Peyer's patch (tissue), 4 donors: ENCODE results near the gene SCARF2. TPM values are rescaled to one million over a fixed set of nuclear protein-coding genes. Genes with fewer than 3 reads are reported as not detected.
"Not testable (repeated sequence)": the region's sequence is repeated elsewhere in the genome, so short reads cannot be mapped to it uniquely, and the experiment has no call there.

ENCODE experiments used
- DNase-seq, 3 donors: peaks; one replicate each; pipeline ENCODE4 v3.0.0-alpha.2; 2017 to 2019
- H3K27ac ChIP-seq, 4 donors: fragments of 200-600 bp; sonication (generic); one replicate each; pipeline ENCODE4 v1.5.1; 2016 to 2019
- H3K27me3 ChIP-seq, 2 donors: fragments of 200-600 bp; sonication (generic); one replicate each; pipeline ENCODE4 v1.5.1; 2019
- H3K36me3 ChIP-seq, 3 donors: fragments of 200-600 bp; sonication (generic); one replicate each; pipeline ENCODE4 v1.5.1; 2016 to 2019
- H3K4me1 ChIP-seq, 4 donors: fragments of 200-600 bp; sonication (generic); one replicate each; pipeline ENCODE4 v1.5.1; 2016 to 2019
- H3K4me3 ChIP-seq, 4 donors: fragments of 200-600 bp; sonication (generic); 1 replicate in 3 of 4; 2 replicates in 1 of 4; pipeline ENCODE4 v1.5.1; 2016 to 2019; ENCODE audit warnings: mild to moderate bottlenecking in 1 of 4
- H3K9me3 ChIP-seq, 4 donors: fragments of 200-600 bp; sonication (generic); one replicate each; pipeline ENCODE4 v1.5.1; 2016 to 2019; ENCODE audit warnings: mild to moderate bottlenecking in 1 of 4
- CTCF ChIP-seq, 6 experiments: fragments of 450-650 bp in 4 of 6; fragments of 200-600 bp in 2 of 6; sonication (generic) in 1 of 6; IDR thresholded peaks; one replicate each; pipeline ENCODE4 v1.5.1; 2017 to 2019; ENCODE audit warnings: antibody characterized with exemption in 6 of 6, mild to moderate bottlenecking in 3 of 6, moderate library complexity in 1 of 6
- POLR2A ChIP-seq, 2 donors: fragments of 450-650 bp; IDR thresholded peaks; one replicate each; pipeline ENCODE4 v1.5.1; 2017; ENCODE audit warnings: antibody characterized with exemption in 2 of 2, mild to moderate bottlenecking in 2 of 2, moderate library complexity in 2 of 2
- total RNA-seq, 4 donors: library from RNA; depleted of rRNA; stranded (reverse); fragments of >200 nt; gene quantifications; one replicate each; pipeline ENCODE4 v1.1.0, GENCODE V29; 2016

SCARF2 gene, protein sequence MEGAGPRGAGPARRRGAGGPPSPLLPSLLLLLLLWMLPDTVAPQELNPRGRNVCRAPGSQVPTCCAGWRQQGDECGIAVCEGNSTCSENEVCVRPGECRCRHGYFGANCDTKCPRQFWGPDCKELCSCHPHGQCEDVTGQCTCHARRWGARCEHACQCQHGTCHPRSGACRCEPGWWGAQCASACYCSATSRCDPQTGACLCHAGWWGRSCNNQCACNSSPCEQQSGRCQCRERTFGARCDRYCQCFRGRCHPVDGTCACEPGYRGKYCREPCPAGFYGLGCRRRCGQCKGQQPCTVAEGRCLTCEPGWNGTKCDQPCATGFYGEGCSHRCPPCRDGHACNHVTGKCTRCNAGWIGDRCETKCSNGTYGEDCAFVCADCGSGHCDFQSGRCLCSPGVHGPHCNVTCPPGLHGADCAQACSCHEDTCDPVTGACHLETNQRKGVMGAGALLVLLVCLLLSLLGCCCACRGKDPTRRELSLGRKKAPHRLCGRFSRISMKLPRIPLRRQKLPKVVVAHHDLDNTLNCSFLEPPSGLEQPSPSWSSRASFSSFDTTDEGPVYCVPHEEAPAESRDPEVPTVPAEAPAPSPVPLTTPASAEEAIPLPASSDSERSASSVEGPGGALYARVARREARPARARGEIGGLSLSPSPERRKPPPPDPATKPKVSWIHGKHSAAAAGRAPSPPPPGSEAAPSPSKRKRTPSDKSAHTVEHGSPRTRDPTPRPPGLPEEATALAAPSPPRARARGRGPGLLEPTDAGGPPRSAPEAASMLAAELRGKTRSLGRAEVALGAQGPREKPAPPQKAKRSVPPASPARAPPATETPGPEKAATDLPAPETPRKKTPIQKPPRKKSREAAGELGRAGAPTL
- total RNA-seq = 1 to 10 TPM; 3.5 to 8.3 (median 5.2) TPM

GRCh38 chr22:20437613-20438426 lies at the start of gene SCARF2:
TSS of gene SCARF2 (minus strand) at chr22:20437825. CDS start at chr22:20437754, 71 bp downstream.
- TF ChIP-seq POLR2A (IDR thresholded peaks at IDR 0.05) = no peak
- no peak for TF ChIP-seq CTCF (IDR thresholded peaks at IDR 0.05)
- no peaks in the 10 kb centered on the region for H3K9me3 ChIP-seq
- H3K27me3 ChIP-seq = peaks cover 0 to 7% of the 10 kb centered on the region in 2 donors
- H3K36me3 ChIP-seq = no peaks in the 10 kb centered on the region
- DNase-seq = peak in 2 of 3 donors; percentile 48 to 57
- peaks cover 0 to 37% (median 14%) of the 10 kb centered on the region in 4 donors for H3K4me1 ChIP-seq
- peak within 1 kb of the TSS; percentile 34 to 60 (median 54) for H3K4me3 ChIP-seq
- peak within 1 kb of the TSS; percentile 64 to 82 (median 72) for H3K27ac ChIP-seq

- H3K4me1 ChIP-seq = no peaks in the 10 kb centered on the region
- no peak overlapping the region for H3K27ac ChIP-seq
- H3K9me3 ChIP-seq = no peaks in the 10 kb centered on the region
- TF ChIP-seq POLR2A (IDR thresholded peaks at IDR 0.05) (no peak), CTCF (IDR thresholded peaks at IDR 0.05) (no peak)
- H3K4me3 ChIP-seq = no peak overlapping the region
- no peaks in the 10 kb centered on the region for H3K36me3 ChIP-seq
- no peaks in the 10 kb centered on the region for H3K27me3 ChIP-seq
- no peak for DNase-seq
Measured at GRCh38 chr22:20486229-20486628, 48.6 kb upstream of the SCARF2 start.

GRCh38 chr22:20484948-20485683 lies 47.5 kb upstream of the SCARF2 start:
- H3K27me3 ChIP-seq = no peaks in the 10 kb centered on the region
- no peaks in the 10 kb centered on the region for H3K36me3 ChIP-seq
- H3K4me1 ChIP-seq = no peaks in the 10 kb centered on the region
- H3K9me3 ChIP-seq = no peaks in the 10 kb centered on the region
- H3K27ac ChIP-seq = no peak overlapping the region
- DNase-seq = no peak
- H3K4me3 ChIP-seq = no peak overlapping the region
- no peak for TF ChIP-seq POLR2A (IDR thresholded peaks at IDR 0.05)
- no peak for TF ChIP-seq CTCF (IDR thresholded peaks at IDR 0.05)

DNA sequence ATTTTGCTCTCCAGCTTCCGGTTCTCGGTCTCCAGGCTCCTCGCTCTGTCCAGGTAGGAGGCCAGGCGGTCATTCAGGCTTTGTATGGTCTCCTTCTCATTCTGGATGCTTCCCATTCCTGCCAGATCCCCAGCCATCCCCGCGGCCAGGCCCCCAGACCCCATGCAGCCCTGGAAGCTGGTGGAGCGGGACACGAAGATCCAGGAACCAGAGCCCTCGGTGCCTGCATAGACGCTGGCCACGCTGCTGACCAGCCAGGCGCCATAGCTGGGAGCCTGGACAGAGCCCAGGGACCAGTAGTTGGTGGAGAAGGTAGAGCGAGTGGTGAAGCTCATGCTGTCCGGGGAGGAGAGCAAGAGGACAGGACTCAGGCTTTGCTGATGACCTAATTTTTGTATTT lies 46.1 kb upstream of the SCARF2 start:
- H3K27ac ChIP-seq = no peak overlapping the region
- H3K36me3 ChIP-seq = no peaks in the 10 kb centered on the region
- H3K27me3 ChIP-seq = no peaks in the 10 kb centered on the region
- no peaks in the 10 kb centered on the region for H3K4me1 ChIP-seq
- TF ChIP-seq CTCF (IDR thresholded peaks at IDR 0.05) = no peak
- TF ChIP-seq POLR2A (IDR thresholded peaks at IDR 0.05) = no peak
- no peaks in the 10 kb centered on the region for H3K9me3 ChIP-seq
- no peak for DNase-seq
- H3K4me3 ChIP-seq = no peak overlapping the region

DNA sequence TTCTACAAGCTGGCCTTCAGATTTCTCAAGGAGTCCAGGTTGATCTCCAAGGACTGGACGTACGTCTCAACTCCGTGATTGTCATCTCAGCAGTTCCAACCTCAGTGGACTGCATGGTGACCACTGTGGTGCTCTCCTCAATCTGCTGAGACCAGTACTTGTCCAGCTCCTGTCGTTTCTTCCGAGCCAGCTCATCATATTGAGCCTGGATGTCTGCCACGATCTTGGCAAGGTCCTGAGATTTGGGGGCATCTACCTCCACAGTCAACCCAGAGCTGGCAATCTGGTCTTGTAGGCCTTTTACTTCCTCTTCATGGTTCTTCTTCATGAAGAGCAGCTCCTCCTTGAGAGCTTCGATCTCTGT lies 45.5 kb upstream of the SCARF2 start:
- H3K4me1 ChIP-seq, DNase-seq, H3K27ac ChIP-seq, H3K4me3 ChIP-seq, H3K36me3 ChIP-seq, H3K9me3 ChIP-seq, H3K27me3 ChIP-seq: not testable (repeated sequence)
